Vagina (tissue), 2 donors: ENCODE measurements around the gene KIF1A.

Experiments used
- POLR2AphosphoS5 ChIP-seq, 2 donors: sonication (generic); formaldehyde crosslinking; IDR thresholded peaks; one replicate each; pipeline ENCODE4 v1.9.0; 2017; ENCODE audit warnings: antibody characterized with exemption in 2 of 2, mild to moderate bottlenecking in 2 of 2, low read depth in 1 of 2; ENCODE audit not compliant: insufficient read depth in 1 of 2
- TF ChIP-seq, protein P1 (sequence below), 3 experiments: fragments of 450-650 bp in 2 of 3; fragments of 200-600 bp in 1 of 3; sonication (generic) in 1 of 3; IDR thresholded peaks; one replicate each; pipeline ENCODE4 v1.5.1; 2017 to 2019; ENCODE audit warnings: antibody characterized with exemption in 3 of 3, mild to moderate bottlenecking in 2 of 3, moderate library complexity in 2 of 3

GRCh38 chr2:240785424-240786335, 34.3 kb downstream of the KIF1A start:
- TF ChIP-seq POLR2AphosphoS5 (IDR thresholded peaks at IDR 0.05; ENCODE audit: insufficient read depth in 1 of 2, low read depth in 1 of 2): no peak
- TF ChIP-seq, protein P1, sequence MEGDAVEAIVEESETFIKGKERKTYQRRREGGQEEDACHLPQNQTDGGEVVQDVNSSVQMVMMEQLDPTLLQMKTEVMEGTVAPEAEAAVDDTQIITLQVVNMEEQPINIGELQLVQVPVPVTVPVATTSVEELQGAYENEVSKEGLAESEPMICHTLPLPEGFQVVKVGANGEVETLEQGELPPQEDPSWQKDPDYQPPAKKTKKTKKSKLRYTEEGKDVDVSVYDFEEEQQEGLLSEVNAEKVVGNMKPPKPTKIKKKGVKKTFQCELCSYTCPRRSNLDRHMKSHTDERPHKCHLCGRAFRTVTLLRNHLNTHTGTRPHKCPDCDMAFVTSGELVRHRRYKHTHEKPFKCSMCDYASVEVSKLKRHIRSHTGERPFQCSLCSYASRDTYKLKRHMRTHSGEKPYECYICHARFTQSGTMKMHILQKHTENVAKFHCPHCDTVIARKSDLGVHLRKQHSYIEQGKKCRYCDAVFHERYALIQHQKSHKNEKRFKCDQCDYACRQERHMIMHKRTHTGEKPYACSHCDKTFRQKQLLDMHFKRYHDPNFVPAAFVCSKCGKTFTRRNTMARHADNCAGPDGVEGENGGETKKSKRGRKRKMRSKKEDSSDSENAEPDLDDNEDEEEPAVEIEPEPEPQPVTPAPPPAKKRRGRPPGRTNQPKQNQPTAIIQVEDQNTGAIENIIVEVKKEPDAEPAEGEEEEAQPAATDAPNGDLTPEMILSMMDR (IDR thresholded peaks at IDR 0.05): no peak
